GM23338 (cell line): Measurements from ENCODE around the gene PPP2R5C. TPM values are rescaled to one million over a fixed set of nuclear protein-coding genes. Genes with fewer than 3 reads are reported as not detected.

Experiments
- ATAC-seq: fragments of 200-7000 bp; cut with Tn5 transposase; 3 replicates; pipeline ENCODE4 v1.9.1; 2020
- DNase-seq: peaks from one replicate; pipeline ENCODE4 v3.0.0-alpha.2; 2015; ENCODE audit warnings: low spot score
- H2AFZ ChIP-seq: fragments of 200-600 bp; sonication (generic); 2 replicates; pipeline ENCODE4 v1.8.0; 2016; ENCODE audit warnings: antibody characterized with exemption, mild to moderate bottlenecking, moderate library complexity
- H3F3A ChIP-seq: fragments of 200-600 bp; sonication (generic); replicated peaks from 2 replicates; pipeline ENCODE4 v1.8.0; 2017; ENCODE audit warnings: antibody characterized with exemption, mixed run types, low read depth
- H3K27ac ChIP-seq: fragments of 200-600 bp; sonication (generic); 2 replicates; pipeline ENCODE4 v1.6.1; 2016; ENCODE audit warnings: low read depth
- H3K27me3 ChIP-seq: fragments of 200-600 bp; sonication (generic); 2 replicates; pipeline ENCODE4 v1.8.0; 2016; ENCODE audit warnings: mild to moderate bottlenecking, mixed run types, moderate library complexity; ENCODE audit not compliant: insufficient read depth
- H3K36me3 ChIP-seq: fragments of 200-600 bp; sonication (generic); 2 replicates; pipeline ENCODE4 v1.8.0; 2016; ENCODE audit warnings: mild to moderate bottlenecking; ENCODE audit not compliant: insufficient read depth
- H3K4me1 ChIP-seq: fragments of 200-600 bp; sonication (generic); 2 replicates; pipeline ENCODE4 v1.8.0; 2016; ENCODE audit warnings: mild to moderate bottlenecking, moderate library complexity; ENCODE audit not compliant: insufficient read depth
- H3K4me2 ChIP-seq: fragments of 200-600 bp; sonication (generic); 2 replicates; pipeline ENCODE4 v1.7.1; 2017; ENCODE audit warnings: mixed run types
- H3K4me3 ChIP-seq: fragments of 200-600 bp; sonication (generic); 2 replicates; pipeline ENCODE4 v1.6.1; 2016; ENCODE audit warnings: mixed run types
- H3K79me2 ChIP-seq: fragments of 200-600 bp; sonication (generic); replicated peaks from 2 replicates; pipeline ENCODE4 v1.8.0; 2017; ENCODE audit warnings: mild to moderate bottlenecking; ENCODE audit not compliant: insufficient read depth
- H3K9me2 ChIP-seq: fragments of 200-600 bp; sonication (generic); 2 replicates; pipeline ENCODE4 v1.8.0; 2017; ENCODE audit not compliant: insufficient read depth
- H4K20me1 ChIP-seq: fragments of 200-600 bp; sonication (generic); replicated peaks from 2 replicates; pipeline ENCODE4 v1.8.0; 2017; ENCODE audit warnings: mild to moderate bottlenecking; ENCODE audit not compliant: insufficient read depth
- H3K27ac Mint-ChIP-seq: 2 replicates; pipeline ENCODE4 v1.8.0; 2020; ENCODE audit warnings: inconsistent platforms, mild to moderate bottlenecking, moderate library complexity, mixed read lengths
- H3K27me3 Mint-ChIP-seq: 3 replicates; pipeline ENCODE4 v1.8.0; 2022; ENCODE audit warnings: low read depth, mild to moderate bottlenecking, moderate library complexity, mixed read lengths, inconsistent platforms; ENCODE audit not compliant: insufficient read depth, poor library complexity
- H3K36me3 Mint-ChIP-seq: 3 replicates; pipeline ENCODE4 v1.8.0; 2021; ENCODE audit warnings: low read depth, mild to moderate bottlenecking, inconsistent platforms, moderate library complexity, mixed read lengths
- H3K4me1 Mint-ChIP-seq: 3 replicates; pipeline ENCODE4 v1.8.0; 2020; ENCODE audit warnings: mild to moderate bottlenecking, inconsistent platforms, mixed read lengths
- H3K4me3 Mint-ChIP-seq: 3 replicates; pipeline ENCODE4 v1.8.0; 2021; ENCODE audit warnings: moderate library complexity, mild to moderate bottlenecking, inconsistent platforms, mixed read lengths
- H3K9me3 Mint-ChIP-seq: 3 replicates; pipeline ENCODE4 v1.8.0; 2020; ENCODE audit warnings: moderate library complexity, mild to moderate bottlenecking, inconsistent platforms, mixed read lengths
- CREB1 ChIP-seq: fragments of 250-450 bp; sonication (Bioruptor Pico); IDR thresholded peaks from 2 replicates; pipeline ENCODE4 v1.5.0; 2020; ENCODE audit warnings: low read depth, mild to moderate bottlenecking, moderate library complexity
- CTCF ChIP-seq, 2 experiments: fragments of 200-600 bp in 1 of 2; sonication (generic) in 1 of 2; conservative IDR thresholded peaks; 2 replicates each; pipeline versions ENCODE4 v1.5.1 to v1.6.1; 2016 to 2017; ENCODE audit warnings: antibody characterized with exemption in 2 of 2, low read depth in 2 of 2, mild to moderate bottlenecking in 2 of 2, moderate library complexity in 1 of 2
- ETS1 ChIP-seq: IDR thresholded peaks from 2 replicates; pipeline ENCODE4 v1.6.1; 2016; ENCODE audit warnings: antibody characterized with exemption
- EZH2 ChIP-seq: fragments of 200-600 bp; sonication (generic); IDR thresholded peaks from one replicate; pipeline ENCODE4 v1.8.0; 2017; ENCODE audit warnings: antibody characterized with exemption, mild to moderate bottlenecking, low read depth; ENCODE audit not compliant: unreplicated experiment
- EZH2phosphoT487 ChIP-seq: fragments of 200-600 bp; sonication (generic); IDR thresholded peaks from one replicate; pipeline ENCODE4 v1.8.1; 2018; ENCODE audit warnings: antibody characterized with exemption; ENCODE audit not compliant: unreplicated experiment
- JUNB ChIP-seq: IDR thresholded peaks from one replicate; pipeline ENCODE4 v1.6.1; 2016; ENCODE audit warnings: antibody characterized with exemption; ENCODE audit not compliant: unreplicated experiment
- NANOG ChIP-seq: IDR thresholded peaks from 2 replicates; pipeline ENCODE4 v1.6.1; 2016; ENCODE audit warnings: antibody characterized with exemption, borderline replicate concordance
- POLR2AphosphoS5 ChIP-seq: IDR thresholded peaks from 2 replicates; pipeline ENCODE4 v1.6.1; 2016; ENCODE audit warnings: antibody characterized with exemption, low read depth
- REST ChIP-seq: IDR thresholded peaks from one replicate; pipeline ENCODE4 v1.6.1; 2018; ENCODE audit warnings: antibody characterized with exemption; ENCODE audit not compliant: unreplicated experiment
- STAT1 ChIP-seq: IDR thresholded peaks from one replicate; pipeline ENCODE4 v1.6.1; 2016; ENCODE audit warnings: antibody characterized with exemption; ENCODE audit not compliant: unreplicated experiment
- ZNF114 ChIP-seq: fragments of 250-450 bp; sonication (Bioruptor Pico); IDR thresholded peaks from 2 replicates; pipeline ENCODE4 v1.5.0; 2020; ENCODE audit warnings: mild to moderate bottlenecking, moderate library complexity
- ZNF331 ChIP-seq: fragments of 250-450 bp; sonication (Bioruptor Pico); IDR thresholded peaks from 2 replicates; pipeline ENCODE4 v1.5.0; 2020; ENCODE audit warnings: low read depth, mild to moderate bottlenecking, moderate library complexity
- ZNF462 ChIP-seq: fragments of 250-450 bp; sonication (Bioruptor Pico); IDR thresholded peaks from 2 replicates; pipeline ENCODE4 v1.5.0; 2020; ENCODE audit warnings: mild to moderate bottlenecking, moderate library complexity
- polyA plus RNA-seq: library from polyadenylated mRNA; unstranded; fragments of >200 nt; fragmentation: Nextera tagmentation; extraction: Ambion mirVana; gene quantifications from 2 replicates; pipeline ENCODE4 v1.2.1, GENCODE V29; 2016
- total RNA-seq: library from RNA; depleted of rRNA; stranded (reverse); fragments of >200 nt; shearing (Covaris generic); gene quantifications from 2 replicates; pipeline ENCODE4 v1.2.3, GENCODE V29; 2014

PPP2R5C gene
- total and polyA plus RNA-seq, 2 experiments from 2014 or later: 75.4 to 79.7 TPM

DNA sequence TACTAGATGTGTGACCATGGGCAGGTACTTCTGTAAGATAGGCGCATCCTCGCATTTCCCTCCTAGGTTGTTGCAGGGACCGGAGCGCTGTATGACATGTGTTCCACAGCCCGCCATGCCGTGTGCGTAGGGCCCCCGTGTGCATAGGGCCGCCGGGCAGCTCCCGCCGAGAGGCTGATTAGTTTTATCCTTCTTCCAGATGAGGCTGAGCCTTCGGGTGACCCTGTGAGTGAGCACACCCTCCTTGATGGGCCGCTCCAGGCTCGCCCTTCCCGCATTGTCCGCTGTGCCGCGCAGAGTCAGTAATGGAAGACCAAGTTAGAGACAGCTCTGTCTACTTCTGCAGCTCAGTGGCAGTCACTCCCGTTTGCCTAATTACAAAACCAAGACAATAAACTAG lies 130.0 kb downstream of the PPP2R5C start:
- Histone ChIP-seq H2AFZ (no peak overlapping the region), H3K27me3 (no peaks in the 10 kb centered on the region), H4K20me1 (no peaks in the 10 kb centered on the region), H3K79me2 (no peaks in the 10 kb centered on the region), H3K9me2 (no peaks in the 10 kb centered on the region), H3F3A (no peaks in the 10 kb centered on the region), H3K4me3 (no peak overlapping the region), H3K4me1 (no peaks in the 10 kb centered on the region), H3K36me3 (peaks cover 9% of the 10 kb centered on the region; the same call in 1 of the 2 replicates), H3K4me2 (no peak overlapping the region), H3K27ac (no peak overlapping the region)
- Mint-ChIP-seq H3K27me3 (peaks cover 2% of the 10 kb centered on the region), H3K4me3 (no peak overlapping the region), H3K36me3 (peaks cover 20% of the 10 kb centered on the region), H3K9me3 (no peaks in the 10 kb centered on the region), H3K4me1 (no peaks in the 10 kb centered on the region), H3K27ac (no peak overlapping the region)
- TF ChIP-seq ZNF331 (no peak), CREB1 (CRISPR knock-in tag) (no peak), JUNB (no peak), ZNF114 (CRISPR knock-in tag) (no peak), NANOG (no peak), ETS1 (no peak), REST (no peak), EZH2 (no peak), ZNF462 (CRISPR knock-in tag) (no peak), STAT1 (no peak), CTCF (conservative IDR thresholded peaks at IDR 0.05; ENCODE audit: low read depth in 2 of 2) (no peak), POLR2AphosphoS5 (no peak), EZH2phosphoT487 (no peak)
- ATAC-seq (no peak), DNase-seq (no peak)
